ENCODE data around the gene C10orf71. TPM values are rescaled to one million over a fixed set of nuclear protein-coding genes. Genes with fewer than 3 reads are reported as not detected.

The C10orf71 gene
- total and polyA plus RNA-seq, 2 donors (not counting 1 experiment from before 2014, with no cell fraction given), result not detected

- no peak for TF ChIP-seq CTCF (IDR thresholded peaks at IDR 0.05)
- TF ChIP-seq EZH2 (IDR thresholded peaks at IDR 0.05; ENCODE audit: borderline replicate concordance, insufficient read depth, low read depth, low read length, poor library complexity, severe bottlenecking), result no peak
- intact Hi-C loops (cut with micrococcal nuclease), result no loop called here
Measured at GRCh38 chr10:49359349-49360270, 60.6 kb downstream of the C10orf71 start.

More at GRCh38 chr10:49359349-49360270, 60.6 kb downstream of the C10orf71 start:
- H4K20me1 ChIP-seq (ENCODE audit: control insufficient read depth, insufficient read depth, low read length, poor library complexity, severe bottlenecking), result no peaks in the 10 kb centered on the region
- peaks cover 12% of the 10 kb centered on the region for H3K4me1 Mint-ChIP-seq
- peaks cover 0 to 3% (median 0%) of the 10 kb centered on the region in 3 donors for H3K9me3 ChIP-seq (ENCODE audit: control extremely low read depth in 1 of 3, control insufficient read depth in 2 of 3, insufficient read depth in 1 of 3, low read length in 2 of 3)
- DNase-seq (no peak), ATAC-seq (ENCODE audit: low read depth) (no peak)
- H3K27ac ChIP-seq (ENCODE audit: low read length in 2 of 2), result no peak overlapping the region
- H3K27me3 ChIP-seq (replicated peaks in 1 of 4; ENCODE audit: control extremely low read depth in 1 of 4, control insufficient read depth in 3 of 4, insufficient read depth in 4 of 4, low read length in 3 of 4), result peaks cover 0 to 2% (median 0%) of the 10 kb centered on the region in 4 experiments
- ChIA-PET POLR2A (no interaction called here), CTCF (no interaction called here)
- H3K4me3 Mint-ChIP-seq, result no peak overlapping the region
- WGBS (ENCODE audit: insufficient coverage), result 100% methylated on average over 3 of the region's 13 CpGs
- no peak overlapping the region for H3K4me3 ChIP-seq (ENCODE audit: control extremely low read depth in 1 of 5, extremely low read depth in 1 of 5, insufficient read depth in 1 of 5, low read depth in 2 of 5, low read length in 4 of 5)
- no peak overlapping the region for H3K27ac Mint-ChIP-seq
- no peaks in the 10 kb centered on the region for H3K36me3 ChIP-seq (replicated peaks in 1 of 2; ENCODE audit: control extremely low read depth in 1 of 2, control insufficient read depth in 1 of 2, extremely low read depth in 1 of 2, insufficient read depth in 2 of 2, low read length in 1 of 2)
- peaks cover 8% of the 10 kb centered on the region for H3K27me3 Mint-ChIP-seq
- H3K4me2 ChIP-seq (replicated peaks; ENCODE audit: low read depth, low read length, poor library complexity, severe bottlenecking), result no peak overlapping the region
- no peaks in the 10 kb centered on the region for H3K9me3 Mint-ChIP-seq (ENCODE audit: insufficient read depth)
- no peak overlapping the region for H3K9ac ChIP-seq (ENCODE audit: low read length)
- H2AFZ ChIP-seq (ENCODE audit: insufficient read depth, low read depth, low read length, poor library complexity, severe bottlenecking), result no peak overlapping the region
- peaks cover 4 to 13% of the 10 kb centered on the region in 2 donors for H3K4me1 ChIP-seq (ENCODE audit: control insufficient read depth in 2 of 2, insufficient read depth in 2 of 2, low read length in 2 of 2)
- H3K79me2 ChIP-seq (ENCODE audit: control insufficient read depth, insufficient read depth, low read length), result no peaks in the 10 kb centered on the region
